Activated naive CD4-positive, alpha-beta T cell treated with anti-CD3 and anti-CD28 coated beads, Interleukin-2, amount 50 U/mL, for 72 hours (primary cell): ENCODE results near the gene ITK. TPM values are rescaled to one million over a fixed set of nuclear protein-coding genes. Genes with fewer than 3 reads are reported as not detected.
A peak's percentile ranks its signal among the peaks of the same experiment; 100 is the strongest.

Experiments
- ATAC-seq, 2 donors: fragments of 150-1000 bp; cut with Tn5 transposase; 2 replicates each; pipeline ENCODE4 v1.10.0; 2021; ENCODE audit warnings: mild to moderate bottlenecking in 2 of 2, moderate library complexity in 2 of 2
- DNase-seq, 2 donors: peaks; one replicate each; pipeline ENCODE4 v3.0.0; 2021 to 2022; ENCODE audit warnings: low spot score in 2 of 2
- H3K27ac Mint-ChIP-seq, 2 donors: one replicate each; pipeline ENCODE4 v1.8.0; 2022; ENCODE audit warnings: mild to moderate bottlenecking in 2 of 2, mixed read lengths in 2 of 2
- H3K36me3 Mint-ChIP-seq, 2 donors: one replicate each; pipeline ENCODE4 v1.8.0; 2022; ENCODE audit warnings: mixed read lengths in 2 of 2
- H3K9me3 Mint-ChIP-seq, 2 donors: one replicate each; pipeline ENCODE4 v1.8.0; 2022; ENCODE audit warnings: mixed read lengths in 2 of 2
- total RNA-seq, 2 donors: library from RNA; stranded (reverse); gene quantifications; one replicate each; pipeline ENCODE4 v1.2.3, GENCODE V29; 2022

The ITK gene
- total RNA-seq, 2 donors from 2014 or later: 203 to 308 TPM

DNA sequence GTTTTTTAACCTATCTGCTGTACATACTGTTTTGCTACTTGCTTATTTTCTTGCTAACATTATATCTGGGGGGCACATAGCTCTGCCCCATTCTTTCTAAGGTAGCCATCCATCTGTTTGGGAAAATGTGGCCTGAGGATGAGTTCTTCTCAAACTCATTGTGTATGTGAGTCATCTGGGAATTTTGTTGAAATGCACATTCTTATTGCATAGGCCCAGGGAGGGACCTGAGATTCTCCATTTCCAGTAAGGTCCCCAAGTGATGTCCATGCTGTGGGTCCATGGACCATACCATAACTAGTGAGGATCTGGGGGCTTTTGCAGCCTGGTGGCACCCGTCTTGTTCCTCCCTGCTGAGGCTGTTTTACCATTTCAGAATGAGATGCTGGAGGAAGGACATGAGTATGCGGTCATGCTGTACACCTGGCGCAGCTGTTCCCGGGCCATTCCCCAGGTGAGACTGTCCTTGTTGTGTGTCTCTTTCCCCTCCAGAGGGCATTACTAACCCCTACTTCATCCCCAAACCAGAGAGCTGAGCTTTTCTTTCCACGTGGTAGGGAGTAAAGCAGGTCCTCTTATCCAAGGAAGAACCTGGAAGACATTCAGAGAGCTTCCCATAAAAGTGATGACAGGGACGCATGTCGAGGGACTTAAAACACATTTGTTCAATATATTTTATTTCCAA, 113.9 kb downstream of the ITK start:
- peak overlapping the region in 1 of 2 donors; percentile 11 for H3K27ac Mint-ChIP-seq
- no peaks in the 10 kb centered on the region for H3K9me3 Mint-ChIP-seq
- no peak for DNase-seq
- H3K36me3 Mint-ChIP-seq: peaks cover 24 to 71% of the 10 kb centered on the region in 2 donors
- ATAC-seq: no peak

DNA sequence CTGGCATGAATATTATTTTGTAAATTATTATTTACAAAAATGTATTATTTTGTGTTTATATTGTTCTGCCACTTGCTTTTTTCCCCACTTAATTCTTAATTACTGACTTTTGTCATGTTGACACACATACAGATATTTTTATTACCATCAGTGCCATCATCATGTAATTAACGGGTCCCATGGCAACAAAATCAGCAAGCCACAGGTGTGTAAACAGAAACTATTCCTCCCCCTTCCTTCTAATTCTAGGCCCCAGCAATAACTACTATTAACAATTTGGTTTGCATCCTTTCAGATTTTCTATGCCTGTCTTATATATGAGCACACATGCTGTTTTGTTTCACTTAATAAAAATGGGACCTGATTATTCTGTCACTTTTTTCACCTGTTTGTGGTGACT, 114.6 kb downstream of the ITK start:
- Mint-ChIP-seq H3K36me3 (peaks cover 24 to 66% of the 10 kb centered on the region in 2 donors), H3K27ac (peak overlapping the region; percentile 39 to 56), H3K9me3 (no peaks in the 10 kb centered on the region)
- DNase-seq (no peak), ATAC-seq (no peak)

DNA sequence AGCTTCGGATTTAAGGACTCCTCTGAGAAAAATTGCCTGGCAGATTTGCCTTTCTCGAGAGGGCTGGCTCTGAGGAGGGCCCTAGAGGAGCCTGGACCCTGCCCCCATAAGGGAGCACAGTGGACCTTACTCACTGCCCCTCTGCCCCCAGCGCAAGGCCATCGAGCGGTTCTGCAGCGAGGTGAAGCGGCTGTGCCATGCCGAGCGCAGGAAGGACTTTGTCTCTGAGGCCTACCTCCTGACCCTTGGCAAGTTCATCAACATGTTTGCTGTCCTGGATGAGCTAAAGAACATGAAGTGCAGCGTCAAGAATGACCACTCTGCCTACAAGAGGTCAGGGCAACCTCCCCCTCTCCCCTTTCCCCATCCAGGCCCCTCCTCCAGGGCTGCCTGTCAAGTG, 119.9 kb downstream of the ITK start:
- DNase-seq (no peak), ATAC-seq (peak in 1 of 2 donors; percentile 10)
- Mint-ChIP-seq H3K27ac (peak overlapping the region in 1 of 2 donors; percentile 38), H3K36me3 (peaks cover 19 to 69% of the 10 kb centered on the region in 2 donors), H3K9me3 (no peaks in the 10 kb centered on the region)

DNA sequence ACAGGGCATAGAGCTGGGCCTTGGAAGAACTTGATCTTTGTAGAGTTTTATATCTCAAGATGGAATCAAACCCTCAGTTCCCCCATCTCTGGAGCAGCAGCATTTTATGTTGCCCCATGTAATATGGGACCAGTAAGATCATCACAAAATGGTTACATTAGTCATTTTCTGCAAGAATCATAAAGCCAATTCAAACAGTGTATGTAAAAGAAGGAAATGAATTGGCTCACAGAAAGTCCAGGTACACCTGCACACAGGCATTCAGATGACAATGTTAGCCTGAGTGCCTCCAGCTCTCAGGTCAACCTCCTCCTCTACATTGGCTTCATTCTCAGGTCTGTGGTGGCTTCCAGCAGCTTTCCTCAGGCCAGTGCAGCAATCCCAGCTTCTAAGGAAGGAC, 120.4 kb downstream of the ITK start:
- peak; percentile 39 to 42 for ATAC-seq
- H3K27ac Mint-ChIP-seq: peak overlapping the region; percentile 38 to 86
- H3K36me3 Mint-ChIP-seq: peaks cover 22 to 70% of the 10 kb centered on the region in 2 donors
- DNase-seq: no peak
- no peaks in the 10 kb centered on the region for H3K9me3 Mint-ChIP-seq

DNA sequence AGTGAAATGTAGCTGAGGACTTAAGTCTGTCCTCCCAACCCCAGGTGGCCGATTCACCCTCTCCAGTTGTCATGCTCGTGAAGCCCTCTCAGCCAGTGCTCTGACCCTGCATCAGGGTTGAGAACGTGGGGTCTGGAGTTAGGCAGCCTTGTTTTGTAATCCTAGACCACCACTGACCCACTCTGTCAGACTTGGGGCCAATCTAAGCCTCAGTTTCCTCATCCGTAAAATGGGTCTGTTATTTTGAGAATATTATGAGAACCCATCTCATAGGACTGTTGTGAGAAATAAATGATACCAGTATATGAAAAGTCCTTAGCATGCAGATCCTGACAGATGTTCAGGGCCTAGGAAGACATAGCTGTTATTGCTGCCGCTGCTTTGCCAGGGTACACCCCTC, 122.4 kb downstream of the ITK start:
- Mint-ChIP-seq H3K36me3 (peaks cover 19 to 71% of the 10 kb centered on the region in 2 donors), H3K27ac (peak overlapping the region in 1 of 2 donors; percentile 77), H3K9me3 (no peaks in the 10 kb centered on the region)
- DNase-seq (no peak), ATAC-seq (no peak)

DNA sequence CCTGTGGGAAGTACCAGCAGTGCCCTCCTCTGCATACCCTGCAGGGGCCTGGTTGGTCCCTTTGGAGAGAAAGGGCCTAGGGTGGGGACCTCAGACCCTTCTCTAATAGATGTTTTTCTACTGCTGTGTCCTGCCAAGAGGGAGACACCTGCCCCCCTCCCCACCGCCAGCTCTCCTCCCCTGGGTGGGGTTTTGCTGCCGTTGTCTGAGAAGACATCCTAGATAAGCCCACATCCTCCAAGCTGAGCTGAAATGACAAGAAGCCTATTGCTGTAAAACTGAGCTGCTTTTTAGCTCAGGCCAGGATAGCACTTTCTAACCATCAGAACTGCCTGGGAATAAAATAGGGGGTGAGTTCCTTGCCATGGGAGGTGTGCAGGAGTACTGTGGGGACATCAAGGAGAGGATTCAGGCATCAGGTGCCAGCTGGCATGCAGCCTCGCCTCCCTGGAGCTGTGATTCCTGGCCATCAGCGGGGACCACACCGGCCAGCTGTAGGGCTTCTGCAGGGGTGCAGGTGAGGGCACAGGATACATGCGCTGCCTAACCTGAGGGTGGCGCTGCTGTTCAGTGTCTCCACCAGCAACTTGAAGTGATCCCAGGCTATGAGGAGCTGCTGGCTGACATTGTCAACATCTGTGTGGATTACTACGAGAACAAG, 123.2 kb downstream of the ITK start:
- Mint-ChIP-seq H3K9me3 (no peaks in the 10 kb centered on the region), H3K36me3 (peaks cover 19 to 68% of the 10 kb centered on the region in 2 donors), H3K27ac (peak overlapping the region; percentile 72 to 77)
- DNase-seq (peak in 1 of 2 donors; percentile 50), ATAC-seq (peak; percentile 39 to 56)

Other genes with a start within 250 kb of the ITK start
- gene TIMD4, start 217.6 kb upstream of the ITK start, total RNA-seq: 10 to 100 TPM in 1 of 2 donors, 1 to 10 TPM in 1; 8.4 to 12.3 TPM
- gene HAVCR1, start 121.7 kb upstream of the ITK start, total RNA-seq: under 1 TPM; 0.72 to 0.96 TPM
- gene HAVCR2, start 71.8 kb upstream of the ITK start, total RNA-seq: 10 to 100 TPM; 34.4 to 52.2 TPM
- 10 to 100 TPM; 16.9 to 21.7 TPM for gene MED7, start 38.0 kb upstream of the ITK start, total RNA-seq
- under 1 TPM; 0.46 to 0.47 TPM for gene GARIN3, start 14.6 kb upstream of the ITK start, total RNA-seq
- 100 to 1,000 TPM; 335 to 493 TPM for gene CYFIP2, start 85.3 kb downstream of the ITK start, total RNA-seq